ACHN (cell line): ENCODE data around the gene GAGE12G.
"Not testable (repeated sequence)": the region's sequence is repeated elsewhere in the genome, so short reads cannot be mapped to it uniquely, and the experiment has no call there.

ENCODE experiments used
- DNase-seq: peaks from one replicate; pipeline ENCODE4 v3.0.0-alpha.2; 2015
- in situ Hi-C: cut with HindIII; loops from 2 replicates; pipeline ENCODE4 v1.10.0; 2017; ENCODE audit warnings: low sequenced_read_pairs, low pct_ligation_motif_present, low pct_unique_long_range_greater_than_20kb

Gene GAGE12G, protein sequence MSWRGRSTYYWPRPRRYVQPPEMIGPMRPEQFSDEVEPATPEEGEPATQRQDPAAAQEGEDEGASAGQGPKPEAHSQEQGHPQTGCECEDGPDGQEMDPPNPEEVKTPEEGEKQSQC

DNA sequence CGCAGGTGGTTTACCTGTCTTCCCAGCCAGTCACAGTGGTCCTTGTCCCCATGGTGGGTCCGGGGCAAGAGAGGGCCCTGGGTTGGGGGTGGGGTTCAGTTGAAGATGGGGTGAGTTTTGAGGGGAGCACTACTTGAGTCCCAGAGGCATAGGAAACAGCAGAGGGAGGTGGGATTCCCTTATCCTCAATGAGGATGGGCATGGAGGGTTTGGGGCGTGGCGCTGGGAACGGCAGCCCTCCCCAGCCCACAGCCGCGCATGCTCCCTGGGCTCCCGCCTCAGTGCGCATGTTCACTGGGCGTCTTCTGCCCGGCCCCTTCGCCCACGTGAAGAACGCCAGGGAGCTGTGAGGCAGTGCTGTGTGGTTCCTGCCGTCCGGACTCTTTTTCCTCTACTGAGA, at the start of gene GAGE12G:
Gene GAGE12G (plus strand): TSS at position 301 of the 400 bp plus-strand sequence. CDS start 1,155 bp downstream, outside the sequence.
- DNase-seq, in situ Hi-C loops: not testable (repeated sequence)

DNA sequence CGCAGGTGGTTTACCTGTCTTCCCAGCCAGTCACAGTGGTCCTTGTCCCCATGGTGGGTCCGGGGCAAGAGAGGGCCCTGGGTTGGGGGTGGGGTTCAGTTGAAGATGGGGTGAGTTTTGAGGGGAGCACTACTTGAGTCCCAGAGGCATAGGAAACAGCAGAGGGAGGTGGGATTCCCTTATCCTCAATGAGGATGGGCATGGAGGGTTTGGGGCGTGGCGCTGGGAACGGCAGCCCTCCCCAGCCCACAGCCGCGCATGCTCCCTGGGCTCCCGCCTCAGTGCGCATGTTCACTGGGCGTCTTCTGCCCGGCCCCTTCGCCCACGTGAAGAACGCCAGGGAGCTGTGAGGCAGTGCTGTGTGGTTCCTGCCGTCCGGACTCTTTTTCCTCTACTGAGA, 38.3 kb upstream of the GAGE12G start, which contains the start of gene GAGE12C:
Gene GAGE12C (plus strand): TSS at position 301 of the 400 bp plus-strand sequence. CDS start 1,155 bp downstream, outside the sequence.
- in situ Hi-C loops, DNase-seq: not testable (repeated sequence)

DNA sequence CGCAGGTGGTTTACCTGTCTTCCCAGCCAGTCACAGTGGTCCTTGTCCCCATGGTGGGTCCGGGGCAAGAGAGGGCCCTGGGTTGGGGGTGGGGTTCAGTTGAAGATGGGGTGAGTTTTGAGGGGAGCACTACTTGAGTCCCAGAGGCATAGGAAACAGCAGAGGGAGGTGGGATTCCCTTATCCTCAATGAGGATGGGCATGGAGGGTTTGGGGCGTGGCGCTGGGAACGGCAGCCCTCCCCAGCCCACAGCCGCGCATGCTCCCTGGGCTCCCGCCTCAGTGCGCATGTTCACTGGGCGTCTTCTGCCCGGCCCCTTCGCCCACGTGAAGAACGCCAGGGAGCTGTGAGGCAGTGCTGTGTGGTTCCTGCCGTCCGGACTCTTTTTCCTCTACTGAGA, 28.8 kb upstream of the GAGE12G start, which contains the start of gene GAGE12D:
Gene GAGE12D (plus strand): TSS at position 301 of the 400 bp plus-strand sequence. CDS start 1,155 bp downstream, outside the sequence.
- in situ Hi-C loops, DNase-seq: not testable (repeated sequence)

DNA sequence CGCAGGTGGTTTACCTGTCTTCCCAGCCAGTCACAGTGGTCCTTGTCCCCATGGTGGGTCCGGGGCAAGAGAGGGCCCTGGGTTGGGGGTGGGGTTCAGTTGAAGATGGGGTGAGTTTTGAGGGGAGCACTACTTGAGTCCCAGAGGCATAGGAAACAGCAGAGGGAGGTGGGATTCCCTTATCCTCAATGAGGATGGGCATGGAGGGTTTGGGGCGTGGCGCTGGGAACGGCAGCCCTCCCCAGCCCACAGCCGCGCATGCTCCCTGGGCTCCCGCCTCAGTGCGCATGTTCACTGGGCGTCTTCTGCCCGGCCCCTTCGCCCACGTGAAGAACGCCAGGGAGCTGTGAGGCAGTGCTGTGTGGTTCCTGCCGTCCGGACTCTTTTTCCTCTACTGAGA, 19.2 kb upstream of the GAGE12G start, which contains the start of gene GAGE12E:
Gene GAGE12E (plus strand): TSS at position 301 of the 400 bp plus-strand sequence. CDS start 1,155 bp downstream, outside the sequence.
- in situ Hi-C loops, DNase-seq: not testable (repeated sequence)

DNA sequence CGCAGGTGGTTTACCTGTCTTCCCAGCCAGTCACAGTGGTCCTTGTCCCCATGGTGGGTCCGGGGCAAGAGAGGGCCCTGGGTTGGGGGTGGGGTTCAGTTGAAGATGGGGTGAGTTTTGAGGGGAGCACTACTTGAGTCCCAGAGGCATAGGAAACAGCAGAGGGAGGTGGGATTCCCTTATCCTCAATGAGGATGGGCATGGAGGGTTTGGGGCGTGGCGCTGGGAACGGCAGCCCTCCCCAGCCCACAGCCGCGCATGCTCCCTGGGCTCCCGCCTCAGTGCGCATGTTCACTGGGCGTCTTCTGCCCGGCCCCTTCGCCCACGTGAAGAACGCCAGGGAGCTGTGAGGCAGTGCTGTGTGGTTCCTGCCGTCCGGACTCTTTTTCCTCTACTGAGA, 9.7 kb upstream of the GAGE12G start, which contains the start of gene GAGE12F:
Gene GAGE12F (plus strand): TSS at position 301 of the 400 bp plus-strand sequence. CDS start 1,155 bp downstream, outside the sequence.
- DNase-seq, in situ Hi-C loops: not testable (repeated sequence)

DNA sequence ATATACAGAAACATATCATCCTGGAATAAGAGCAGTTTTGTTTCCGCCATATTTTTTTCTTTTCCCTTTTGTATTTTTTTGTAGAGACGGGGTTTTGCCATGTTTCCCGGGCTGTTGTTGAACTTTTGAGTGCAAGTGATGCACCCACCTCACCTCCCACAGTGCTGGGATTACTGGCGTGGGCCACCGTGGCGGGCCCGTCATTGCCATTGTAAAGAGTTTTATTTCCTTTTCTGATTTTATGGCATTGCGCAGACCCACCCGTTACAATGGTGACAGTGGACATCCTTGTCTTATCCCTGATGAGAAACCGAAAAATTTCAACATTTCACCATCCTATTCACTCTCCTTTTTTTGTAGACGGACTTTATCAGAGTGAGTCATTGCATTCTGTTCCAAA, 1.5 kb upstream of the GAGE12G start:
- in situ Hi-C loops = not testable (repeated sequence)

DNA sequence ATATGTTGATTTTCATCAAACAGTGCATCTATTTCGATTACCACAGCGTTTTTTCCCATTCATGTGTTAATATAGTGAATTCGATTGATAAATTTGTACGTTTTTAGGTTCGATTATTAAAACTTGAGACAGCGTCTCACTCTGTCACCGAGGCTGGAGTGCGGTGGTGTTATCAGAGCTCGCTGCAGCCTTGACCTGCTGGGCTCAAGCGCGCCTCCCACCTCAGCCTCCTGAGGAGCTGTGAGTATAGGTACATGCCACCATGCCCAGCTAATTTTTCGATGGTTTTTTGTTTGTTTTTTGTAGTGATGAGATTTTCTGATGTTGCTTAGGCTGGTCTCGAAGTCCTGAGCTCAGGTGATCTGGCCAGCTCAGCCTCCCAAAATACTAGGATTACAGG, 1.0 kb upstream of the GAGE12G start:
- DNase-seq, in situ Hi-C loops: not testable (repeated sequence)

More for the DNA sequence above, 1.5 kb upstream of the GAGE12G start:
- DNase-seq = not testable (repeated sequence)

DNA sequence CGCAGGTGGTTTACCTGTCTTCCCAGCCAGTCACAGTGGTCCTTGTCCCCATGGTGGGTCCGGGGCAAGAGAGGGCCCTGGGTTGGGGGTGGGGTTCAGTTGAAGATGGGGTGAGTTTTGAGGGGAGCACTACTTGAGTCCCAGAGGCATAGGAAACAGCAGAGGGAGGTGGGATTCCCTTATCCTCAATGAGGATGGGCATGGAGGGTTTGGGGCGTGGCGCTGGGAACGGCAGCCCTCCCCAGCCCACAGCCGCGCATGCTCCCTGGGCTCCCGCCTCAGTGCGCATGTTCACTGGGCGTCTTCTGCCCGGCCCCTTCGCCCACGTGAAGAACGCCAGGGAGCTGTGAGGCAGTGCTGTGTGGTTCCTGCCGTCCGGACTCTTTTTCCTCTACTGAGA, 9.4 kb downstream of the GAGE12G start, which contains the start of gene GAGE12H:
Gene GAGE12H (plus strand): TSS at position 301 of the 400 bp plus-strand sequence. CDS start 1,155 bp downstream, outside the sequence.
- in situ Hi-C loops, DNase-seq: not testable (repeated sequence)

DNA sequence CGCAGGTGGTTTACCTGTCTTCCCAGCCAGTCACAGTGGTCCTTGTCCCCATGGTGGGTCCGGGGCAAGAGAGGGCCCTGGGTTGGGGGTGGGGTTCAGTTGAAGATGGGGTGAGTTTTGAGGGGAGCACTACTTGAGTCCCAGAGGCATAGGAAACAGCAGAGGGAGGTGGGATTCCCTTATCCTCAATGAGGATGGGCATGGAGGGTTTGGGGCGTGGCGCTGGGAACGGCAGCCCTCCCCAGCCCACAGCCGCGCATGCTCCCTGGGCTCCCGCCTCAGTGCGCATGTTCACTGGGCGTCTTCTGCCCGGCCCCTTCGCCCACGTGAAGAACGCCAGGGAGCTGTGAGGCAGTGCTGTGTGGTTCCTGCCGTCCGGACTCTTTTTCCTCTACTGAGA, 19.0 kb downstream of the GAGE12G start, which contains the start of gene GAGE2A:
Gene GAGE2A (plus strand): TSS at position 301 of the 400 bp plus-strand sequence. CDS start 1,155 bp downstream, outside the sequence.
- DNase-seq, in situ Hi-C loops: not testable (repeated sequence)

DNA sequence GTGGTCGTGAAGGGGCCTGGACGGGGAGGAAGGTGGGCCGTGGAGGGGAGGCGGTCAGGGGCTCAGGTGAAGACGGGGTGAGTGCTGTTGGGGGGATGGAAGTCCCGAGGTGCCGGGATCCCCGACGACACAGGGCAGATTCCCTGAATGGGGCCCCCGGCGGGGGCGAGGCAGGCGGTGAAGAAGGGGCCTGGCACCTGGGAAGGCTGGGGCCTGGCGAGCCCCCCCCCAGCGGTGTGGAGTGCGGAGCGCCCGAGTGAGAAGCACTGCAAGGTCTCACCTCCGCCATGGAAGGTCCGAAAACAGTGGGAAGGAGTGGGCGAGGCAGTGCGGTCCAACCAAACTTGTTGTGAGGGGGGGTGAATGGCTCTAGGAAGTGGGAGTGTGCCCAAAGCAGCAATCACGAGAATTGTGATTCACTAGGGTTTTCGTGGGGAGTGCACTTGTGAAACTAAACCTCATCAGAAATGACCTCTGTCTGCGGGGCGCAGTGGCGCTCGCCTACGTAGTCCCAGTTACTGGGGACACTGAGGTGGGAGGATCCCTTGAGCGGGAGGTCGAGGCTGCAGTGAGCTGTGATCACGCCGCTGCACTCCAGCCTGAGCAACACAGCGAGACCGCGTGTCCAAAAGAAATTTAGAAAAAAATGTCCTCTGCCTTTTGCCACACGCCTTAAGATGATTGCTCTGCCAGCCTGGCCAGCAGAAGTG, 19.7 kb downstream of the GAGE12G start:
- DNase-seq, in situ Hi-C loops: not testable (repeated sequence)

DNA sequence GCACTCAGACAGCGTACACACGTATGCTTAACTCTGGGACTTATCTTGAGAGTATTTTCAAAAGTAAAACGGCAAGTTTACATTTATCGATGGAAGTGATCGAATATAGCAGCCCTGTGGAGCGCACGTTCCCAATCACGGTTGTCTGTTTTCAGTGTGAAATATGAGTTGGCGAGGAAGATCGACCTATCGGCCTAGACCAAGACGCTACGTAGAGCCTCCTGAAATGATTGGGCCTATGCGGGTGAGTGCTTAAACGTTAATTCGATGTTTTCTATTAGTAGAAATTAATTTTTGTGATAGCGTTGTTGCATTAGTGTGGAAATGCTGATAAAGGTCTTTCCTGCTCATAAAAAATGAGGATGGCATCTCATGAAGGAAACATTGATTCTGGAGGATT, 20.3 kb downstream of the GAGE12G start:
- in situ Hi-C loops, DNase-seq: not testable (repeated sequence)

DNA sequence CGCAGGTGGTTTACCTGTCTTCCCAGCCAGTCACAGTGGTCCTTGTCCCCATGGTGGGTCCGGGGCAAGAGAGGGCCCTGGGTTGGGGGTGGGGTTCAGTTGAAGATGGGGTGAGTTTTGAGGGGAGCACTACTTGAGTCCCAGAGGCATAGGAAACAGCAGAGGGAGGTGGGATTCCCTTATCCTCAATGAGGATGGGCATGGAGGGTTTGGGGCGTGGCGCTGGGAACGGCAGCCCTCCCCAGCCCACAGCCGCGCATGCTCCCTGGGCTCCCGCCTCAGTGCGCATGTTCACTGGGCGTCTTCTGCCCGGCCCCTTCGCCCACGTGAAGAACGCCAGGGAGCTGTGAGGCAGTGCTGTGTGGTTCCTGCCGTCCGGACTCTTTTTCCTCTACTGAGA, 28.5 kb downstream of the GAGE12G start, which contains the start of gene GAGE1:
Gene GAGE1 (plus strand): TSS at position 301 of the 400 bp plus-strand sequence. CDS start 1,155 bp downstream, outside the sequence.
- DNase-seq, in situ Hi-C loops: not testable (repeated sequence)

DNA sequence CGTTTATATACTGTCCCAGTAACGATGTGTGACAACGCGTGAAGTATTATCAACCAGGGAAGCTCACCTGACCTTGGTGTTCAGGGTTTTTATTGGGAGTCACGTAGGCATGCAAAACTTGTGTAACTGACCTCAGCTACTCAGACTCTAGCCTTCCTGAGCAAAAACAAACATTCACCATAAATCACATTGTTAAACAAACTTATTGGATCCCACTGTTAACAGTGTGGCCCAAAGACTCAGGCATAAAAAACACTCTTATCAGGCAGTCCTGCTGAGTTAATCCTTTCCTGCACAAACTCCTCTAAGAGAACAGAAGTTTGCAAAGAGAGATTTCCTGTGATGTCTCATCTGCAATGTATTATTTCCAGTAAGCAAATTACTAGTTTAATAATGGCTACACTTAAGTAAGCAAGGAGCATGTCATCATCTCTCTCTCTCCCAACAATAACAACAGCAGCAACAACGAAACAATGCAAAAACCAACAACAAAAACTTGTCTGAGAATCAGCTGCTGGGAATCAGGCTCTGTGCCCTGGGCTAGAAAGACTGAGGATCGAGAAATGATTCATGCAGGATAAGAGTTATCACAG, 40.6 kb downstream of the GAGE12G start:
- no peak for DNase-seq
- in situ Hi-C loops = no loop called here

DNA sequence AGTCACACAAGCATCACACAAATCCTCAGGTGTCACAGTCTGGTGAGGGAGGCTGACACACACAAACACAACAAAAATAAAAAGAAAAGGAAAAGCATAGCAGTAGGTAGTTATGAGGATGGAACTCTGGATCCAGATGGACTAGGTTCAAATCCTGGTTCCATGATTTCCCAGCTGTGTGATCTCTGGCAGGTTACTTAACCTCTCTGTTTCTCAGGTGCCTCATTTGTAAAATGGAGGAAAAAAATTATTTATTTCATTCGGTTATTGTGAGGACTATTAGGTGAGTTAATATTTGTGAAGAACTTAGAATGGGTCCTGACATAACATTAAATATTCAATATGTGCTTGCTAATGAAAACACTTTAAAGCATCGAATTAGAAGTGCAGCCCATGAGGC, 48.4 kb downstream of the GAGE12G start:
- in situ Hi-C loops = no loop called here
- no peak for DNase-seq
